Lower leg skin (tissue), 4 donors: Measurements from ENCODE around the gene MEIS3. TPM values are rescaled to one million over a fixed set of nuclear protein-coding genes. Genes with fewer than 3 reads are reported as not detected.

Experiments
- DNase-seq, 2 donors: peaks; one replicate each; pipeline ENCODE4 v3.0.0-alpha.2; 2019; ENCODE audit warnings: low spot score in 2 of 2
- H3K4me3 ChIP-seq: fragments of 200-600 bp; sonication (generic); 2 replicates; pipeline ENCODE4 v1.5.1; 2017; ENCODE audit warnings: mild to moderate bottlenecking, low read depth; ENCODE audit not compliant: poor library complexity, severe bottlenecking
- POLR2A ChIP-seq, 2 donors: fragments of 450-650 bp; IDR thresholded peaks; one replicate each; pipeline ENCODE4 v1.6.1; 2016 to 2017; ENCODE audit warnings: antibody characterized with exemption in 2 of 2, mild to moderate bottlenecking in 1 of 2, moderate library complexity in 1 of 2
- WGBS, 2 donors: methylation state at CpG; one replicate each; pipeline ENCODE4 v1.1.5; 2018; 5-methylcytosine and 5-hydroxymethylcytosine counted together
- intact Hi-C: fragments of 100-400 bp; cut with DNase I; formaldehyde crosslinking; loops from one replicate; pipeline ENCODE4 v1.15.0; 2023; ENCODE audit warnings: low total_unique reads
- total RNA-seq, 4 donors: library from RNA; depleted of rRNA; stranded (reverse); fragments of >200 nt; gene quantifications; one replicate each; pipeline ENCODE4 v1.1.0, GENCODE V29; 2016
- TF ChIP-seq, protein P1 (sequence below), 3 donors: fragments of 450-650 bp; IDR thresholded peaks; one replicate each; pipeline ENCODE4 v1.5.1; 2016; ENCODE audit warnings: antibody characterized with exemption in 3 of 3, mild to moderate bottlenecking in 3 of 3, moderate library complexity in 2 of 3

The MEIS3 gene
- total RNA-seq, 4 donors from 2014 or later: 1.9 to 8.5 (median 4.6) TPM

DNA sequence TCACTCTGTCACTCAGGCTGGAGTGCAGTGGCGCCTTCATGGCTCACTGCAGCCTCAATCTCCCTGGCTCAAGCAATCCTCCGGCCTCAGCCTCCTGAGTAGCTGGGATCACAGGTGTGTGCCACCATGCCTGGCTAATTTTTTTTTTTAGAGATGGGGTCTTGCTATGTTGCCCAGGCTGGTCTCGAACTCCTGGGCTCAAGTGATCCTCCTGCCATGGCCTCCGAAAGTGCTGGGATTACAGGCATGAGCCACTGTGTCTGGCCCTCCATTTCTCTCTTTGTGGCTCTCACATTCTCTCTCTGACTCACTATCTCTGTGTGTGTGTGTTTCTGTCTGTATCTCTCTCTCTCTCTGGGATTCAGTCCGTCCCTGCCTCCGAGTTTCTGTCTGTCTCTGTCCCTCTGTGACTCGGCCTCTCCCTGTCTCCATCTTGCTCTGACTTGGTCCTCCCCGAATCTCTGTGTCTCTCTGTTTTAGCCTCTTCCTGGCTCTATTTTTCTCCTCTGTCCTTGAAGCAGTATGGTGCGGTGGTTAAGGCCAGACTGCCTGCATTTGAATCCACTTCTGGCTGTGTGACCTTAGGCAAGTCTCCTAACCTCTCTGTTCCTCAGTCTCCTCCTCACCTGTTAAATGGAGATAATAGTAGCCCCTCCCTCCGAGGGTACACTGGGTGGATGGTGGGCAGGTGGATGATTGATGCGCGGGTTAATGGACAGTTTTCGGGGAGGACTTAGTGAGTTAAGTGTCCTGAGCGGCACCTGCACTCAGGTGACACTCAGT lies 11.0 kb downstream of the MEIS3 start:
- DNase-seq: no peak
- TF ChIP-seq POLR2A (IDR thresholded peaks at IDR 0.05): no peak
- TF ChIP-seq, protein P1, sequence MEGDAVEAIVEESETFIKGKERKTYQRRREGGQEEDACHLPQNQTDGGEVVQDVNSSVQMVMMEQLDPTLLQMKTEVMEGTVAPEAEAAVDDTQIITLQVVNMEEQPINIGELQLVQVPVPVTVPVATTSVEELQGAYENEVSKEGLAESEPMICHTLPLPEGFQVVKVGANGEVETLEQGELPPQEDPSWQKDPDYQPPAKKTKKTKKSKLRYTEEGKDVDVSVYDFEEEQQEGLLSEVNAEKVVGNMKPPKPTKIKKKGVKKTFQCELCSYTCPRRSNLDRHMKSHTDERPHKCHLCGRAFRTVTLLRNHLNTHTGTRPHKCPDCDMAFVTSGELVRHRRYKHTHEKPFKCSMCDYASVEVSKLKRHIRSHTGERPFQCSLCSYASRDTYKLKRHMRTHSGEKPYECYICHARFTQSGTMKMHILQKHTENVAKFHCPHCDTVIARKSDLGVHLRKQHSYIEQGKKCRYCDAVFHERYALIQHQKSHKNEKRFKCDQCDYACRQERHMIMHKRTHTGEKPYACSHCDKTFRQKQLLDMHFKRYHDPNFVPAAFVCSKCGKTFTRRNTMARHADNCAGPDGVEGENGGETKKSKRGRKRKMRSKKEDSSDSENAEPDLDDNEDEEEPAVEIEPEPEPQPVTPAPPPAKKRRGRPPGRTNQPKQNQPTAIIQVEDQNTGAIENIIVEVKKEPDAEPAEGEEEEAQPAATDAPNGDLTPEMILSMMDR (IDR thresholded peaks at IDR 0.05): no peak
- H3K4me3 ChIP-seq: no peak overlapping the region
- intact Hi-C loops: loop anchor here (10.0 kb wide), 1 partner anchor 104 kb away; the partner anchor contains the start of gene C5AR1
- WGBS, 2 donors: 87 to 93% methylated on average over 14 of the region's 14 CpGs

DNA sequence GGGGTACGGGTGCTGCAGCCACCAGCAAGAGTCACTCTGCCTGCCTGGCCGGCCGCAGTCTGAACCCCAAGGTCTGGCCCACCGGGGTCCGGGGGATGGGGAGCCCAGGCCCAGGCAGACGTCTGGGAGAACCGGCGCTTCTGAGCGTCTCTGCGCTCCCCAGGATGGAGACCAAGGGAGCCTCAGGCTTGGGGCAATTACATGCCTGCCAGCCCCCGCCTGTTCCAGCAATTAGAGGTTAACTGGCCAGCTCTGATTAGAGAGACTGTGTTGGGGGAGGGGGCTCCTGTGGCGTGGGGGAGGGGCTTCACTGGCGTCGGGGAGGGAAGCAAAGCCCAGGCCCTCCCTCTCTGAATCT lies 11.9 kb downstream of the MEIS3 start:
- intact Hi-C loops: loop anchor here (10.0 kb wide), 1 partner anchor 103 kb away; the partner anchor contains the start of gene C5AR1
- TF ChIP-seq, protein P1 (IDR thresholded peaks at IDR 0.05): no peak
- TF ChIP-seq POLR2A (IDR thresholded peaks at IDR 0.05): no peak
- WGBS, 2 donors: 4 to 11% methylated on average over 3 to 5 of the region's 14 CpGs

DNA sequence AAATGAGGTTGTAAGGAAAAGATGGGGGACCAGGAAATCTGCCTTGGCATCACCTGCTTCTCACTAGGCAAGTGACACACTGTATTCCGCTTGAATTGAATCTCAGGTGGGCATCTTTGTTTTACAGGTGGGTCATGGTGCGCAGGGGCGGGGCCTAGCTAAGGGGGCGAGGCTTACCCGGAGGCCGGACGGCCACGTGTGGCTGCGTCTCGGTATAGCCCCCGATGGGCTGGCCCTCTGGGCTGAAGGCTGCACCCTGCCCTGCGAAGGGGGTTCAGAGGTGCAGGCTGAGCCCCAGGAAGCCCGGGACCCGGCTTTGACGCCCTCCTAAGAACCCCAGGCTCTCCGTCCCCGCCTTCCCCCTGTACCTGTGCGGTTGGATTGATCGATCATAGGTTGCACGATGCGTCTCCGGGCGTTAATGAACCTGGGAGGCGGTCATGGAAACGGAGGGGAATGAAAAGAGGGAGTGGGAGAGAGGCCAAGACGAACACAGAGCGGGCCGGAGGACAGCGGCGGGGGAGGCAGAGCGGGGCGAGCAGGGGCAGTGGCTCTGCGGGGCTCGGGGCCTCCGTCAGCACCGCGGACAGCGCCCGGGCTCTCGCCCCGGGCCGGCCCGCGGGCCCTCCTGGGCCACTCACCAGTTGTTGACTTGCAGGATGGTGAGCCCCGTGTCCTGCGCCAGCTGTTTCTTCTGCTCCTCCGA lies 12.5 kb downstream of the MEIS3 start:
- intact Hi-C loops: loop anchor here (10.0 kb wide), 1 partner anchor 102 kb away; the partner anchor contains the start of gene C5AR1
- DNase-seq: no peak
- 12 to 29% methylated on average over 39 to 43 of the region's 47 CpGs for WGBS, 2 donors

More for the DNA sequence above, 11.9 kb downstream of the MEIS3 start:
- H3K4me3 ChIP-seq: no peak overlapping the region
- DNase-seq: no peak

DNA sequence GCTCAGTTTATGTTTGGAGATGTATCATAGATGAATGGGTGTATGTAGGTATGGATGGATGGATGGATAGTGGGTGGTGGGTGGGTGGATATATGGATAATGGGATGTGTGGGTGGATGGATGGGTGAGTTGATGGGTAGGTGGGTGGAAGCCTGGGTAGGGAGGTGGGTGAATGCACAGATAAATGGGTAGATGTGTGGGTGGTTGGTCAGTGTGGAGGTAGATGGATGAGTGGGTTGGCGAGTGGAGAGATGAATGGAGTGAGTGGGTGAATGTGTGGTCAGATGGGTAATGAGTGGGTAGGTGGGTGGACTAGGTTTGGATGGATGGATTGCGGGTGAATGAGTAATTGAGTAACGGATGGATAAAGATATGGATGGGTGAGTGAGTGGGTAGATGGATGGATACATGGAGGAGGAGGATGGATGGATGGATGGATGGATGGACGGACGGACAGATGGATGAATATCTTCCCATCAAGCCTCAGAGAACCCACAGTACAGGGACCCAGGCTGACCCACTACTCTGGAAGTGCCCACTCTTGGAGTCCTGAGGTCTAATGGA lies 13.4 kb downstream of the MEIS3 start:
- DNase-seq: no peak
- TF ChIP-seq POLR2A (IDR thresholded peaks at IDR 0.05): no peak
- TF ChIP-seq, protein P1 (IDR thresholded peaks at IDR 0.05): no peak
- intact Hi-C loops: loop anchor here (10.0 kb wide), 1 partner anchor 101 kb away; the partner anchor contains the start of gene C5AR1
- 92% methylated on average over 5 of the region's 5 CpGs for WGBS, 2 donors
- no peak overlapping the region for H3K4me3 ChIP-seq

More for the DNA sequence above, 12.5 kb downstream of the MEIS3 start:
- TF ChIP-seq POLR2A (IDR thresholded peaks at IDR 0.05): no peak
- TF ChIP-seq, protein P1 (IDR thresholded peaks at IDR 0.05): no peak
- no peak overlapping the region for H3K4me3 ChIP-seq

DNA sequence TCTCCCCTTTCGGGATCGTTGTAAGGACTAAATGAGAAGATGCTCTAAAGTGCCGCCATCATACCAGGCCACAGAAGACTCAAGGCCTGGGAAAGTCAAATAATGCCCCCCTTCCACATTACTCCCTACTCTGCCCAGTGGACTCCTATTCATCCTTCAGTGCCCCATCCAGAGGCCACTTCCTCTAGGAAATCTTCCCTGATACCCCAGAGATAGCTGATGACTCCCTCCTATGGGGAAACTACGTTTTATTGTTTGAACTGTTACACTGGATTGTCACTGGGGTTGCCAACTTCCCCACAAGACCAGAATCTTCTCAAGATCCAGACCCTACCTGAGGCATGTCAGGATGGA lies 14.2 kb downstream of the MEIS3 start:
- intact Hi-C loops: loop anchor here (10.0 kb wide), 1 partner anchor 100 kb away; the partner anchor contains the start of gene C5AR1
- TF ChIP-seq POLR2A (IDR thresholded peaks at IDR 0.05): no peak
- TF ChIP-seq, protein P1 (IDR thresholded peaks at IDR 0.05): no peak
- no peak overlapping the region for H3K4me3 ChIP-seq
- no peak for DNase-seq
- 86 to 95% methylated on average over 4 of the region's 4 CpGs for WGBS, 2 donors
